ENCODE data around the gene PRR22. TPM values are rescaled to one million over a fixed set of nuclear protein-coding genes. Genes with fewer than 3 reads are reported as not detected.

PRR22 gene
- total RNA-seq, 2 experiments from 2014 or later = 6.1 to 10.5 TPM

DNA sequence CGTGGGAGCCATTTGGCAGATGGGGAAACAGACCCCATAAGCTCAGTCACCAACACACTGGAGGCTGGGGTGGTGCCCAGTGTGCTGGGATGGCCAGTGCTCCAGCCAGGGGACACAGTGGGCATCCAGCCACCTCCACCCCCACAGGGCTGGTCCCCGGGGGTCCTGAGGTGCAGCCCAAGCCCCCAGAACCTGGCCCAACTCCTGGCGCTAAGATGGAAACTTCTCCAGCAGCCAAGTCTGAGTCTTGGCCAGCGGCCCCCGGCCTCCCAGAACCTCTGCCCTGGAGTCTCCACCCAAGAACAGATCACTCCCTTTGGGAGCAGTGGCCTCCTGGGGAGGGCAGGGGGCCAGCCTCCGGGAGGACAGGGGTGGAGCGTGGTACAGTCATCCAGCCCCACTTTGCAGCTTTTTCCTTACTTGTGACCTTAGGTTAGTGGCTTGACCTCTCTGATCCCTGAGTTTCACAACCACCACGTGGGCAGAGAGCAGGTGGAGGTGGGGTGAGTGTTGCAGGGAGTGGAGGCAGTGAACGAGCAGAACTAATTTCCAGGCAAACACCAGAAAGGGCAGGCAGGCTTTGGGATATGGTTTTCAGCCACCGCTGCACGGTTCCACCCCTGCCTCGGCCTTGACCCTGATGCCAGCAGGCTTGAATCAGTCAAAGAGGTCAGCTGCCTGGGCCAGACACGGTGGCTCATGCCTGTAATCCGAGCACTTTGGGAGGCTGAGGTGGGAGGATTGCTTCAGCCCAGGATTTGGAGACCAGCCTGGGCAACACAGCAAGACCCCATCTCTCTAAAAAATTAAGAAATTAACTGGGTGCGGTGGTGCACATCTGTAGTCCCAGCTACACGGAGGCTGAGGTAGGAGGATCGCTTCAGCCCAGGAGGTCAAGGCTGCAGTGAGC is 16.1 kb upstream of the PRR22 start:
- intact Hi-C loops (cut with micrococcal nuclease; ENCODE audit: unreplicated experiment) = no loop called here
- Histone ChIP-seq H3K4me2 (ENCODE audit: low read length) (no peak overlapping the region), H3K4me3 (ENCODE audit: low read depth, low read length, poor library complexity, severe bottlenecking) (no peak overlapping the region), H2AFZ (ENCODE audit: low read length) (no peak overlapping the region), H3K9me3 (ENCODE audit: low read length) (no peaks in the 10 kb centered on the region), H3K4me1 (ENCODE audit: insufficient read depth, low read length, poor library complexity, severe bottlenecking) (peaks cover 15% of the 10 kb centered on the region), H3K36me3 (ENCODE audit: insufficient read depth, low read length) (no peaks in the 10 kb centered on the region), H3K9me2 (ENCODE audit: insufficient read depth, low read length) (no peaks in the 10 kb centered on the region), H4K20me1 (ENCODE audit: insufficient read depth, low read length) (no peaks in the 10 kb centered on the region), H3K79me2 (ENCODE audit: insufficient read depth, low read depth, low read length) (no peaks in the 10 kb centered on the region), H3K27ac (ENCODE audit: low read depth, low read length, poor library complexity, severe bottlenecking) (no peak overlapping the region)
- no TSS peak for BruUV-seq (replicated peaks)
- ChIA-PET POLR2A (interaction anchor here (0.5 kb wide), 1 partner anchor 29 kb away, joined by 3 read pairs; no protein-coding TSS in a partner anchor), CTCF (ENCODE audit: unreplicated experiment) (interaction anchor here (0.6 kb wide), 1 partner anchor 216 kb away, joined by 3 read pairs; no protein-coding TSS in a partner anchor)
- DNase-seq (ENCODE audit: low spot score) = no peak
- TF ChIP-seq, protein P1, sequence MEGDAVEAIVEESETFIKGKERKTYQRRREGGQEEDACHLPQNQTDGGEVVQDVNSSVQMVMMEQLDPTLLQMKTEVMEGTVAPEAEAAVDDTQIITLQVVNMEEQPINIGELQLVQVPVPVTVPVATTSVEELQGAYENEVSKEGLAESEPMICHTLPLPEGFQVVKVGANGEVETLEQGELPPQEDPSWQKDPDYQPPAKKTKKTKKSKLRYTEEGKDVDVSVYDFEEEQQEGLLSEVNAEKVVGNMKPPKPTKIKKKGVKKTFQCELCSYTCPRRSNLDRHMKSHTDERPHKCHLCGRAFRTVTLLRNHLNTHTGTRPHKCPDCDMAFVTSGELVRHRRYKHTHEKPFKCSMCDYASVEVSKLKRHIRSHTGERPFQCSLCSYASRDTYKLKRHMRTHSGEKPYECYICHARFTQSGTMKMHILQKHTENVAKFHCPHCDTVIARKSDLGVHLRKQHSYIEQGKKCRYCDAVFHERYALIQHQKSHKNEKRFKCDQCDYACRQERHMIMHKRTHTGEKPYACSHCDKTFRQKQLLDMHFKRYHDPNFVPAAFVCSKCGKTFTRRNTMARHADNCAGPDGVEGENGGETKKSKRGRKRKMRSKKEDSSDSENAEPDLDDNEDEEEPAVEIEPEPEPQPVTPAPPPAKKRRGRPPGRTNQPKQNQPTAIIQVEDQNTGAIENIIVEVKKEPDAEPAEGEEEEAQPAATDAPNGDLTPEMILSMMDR (conservative IDR thresholded peaks at IDR 0.05; ENCODE audit: low read length) = no peak
- TF ChIP-seq EZH2phosphoT487 (IDR thresholded peaks at IDR 0.05; ENCODE audit: borderline replicate concordance, low read depth, low read length) = no peak

DNA sequence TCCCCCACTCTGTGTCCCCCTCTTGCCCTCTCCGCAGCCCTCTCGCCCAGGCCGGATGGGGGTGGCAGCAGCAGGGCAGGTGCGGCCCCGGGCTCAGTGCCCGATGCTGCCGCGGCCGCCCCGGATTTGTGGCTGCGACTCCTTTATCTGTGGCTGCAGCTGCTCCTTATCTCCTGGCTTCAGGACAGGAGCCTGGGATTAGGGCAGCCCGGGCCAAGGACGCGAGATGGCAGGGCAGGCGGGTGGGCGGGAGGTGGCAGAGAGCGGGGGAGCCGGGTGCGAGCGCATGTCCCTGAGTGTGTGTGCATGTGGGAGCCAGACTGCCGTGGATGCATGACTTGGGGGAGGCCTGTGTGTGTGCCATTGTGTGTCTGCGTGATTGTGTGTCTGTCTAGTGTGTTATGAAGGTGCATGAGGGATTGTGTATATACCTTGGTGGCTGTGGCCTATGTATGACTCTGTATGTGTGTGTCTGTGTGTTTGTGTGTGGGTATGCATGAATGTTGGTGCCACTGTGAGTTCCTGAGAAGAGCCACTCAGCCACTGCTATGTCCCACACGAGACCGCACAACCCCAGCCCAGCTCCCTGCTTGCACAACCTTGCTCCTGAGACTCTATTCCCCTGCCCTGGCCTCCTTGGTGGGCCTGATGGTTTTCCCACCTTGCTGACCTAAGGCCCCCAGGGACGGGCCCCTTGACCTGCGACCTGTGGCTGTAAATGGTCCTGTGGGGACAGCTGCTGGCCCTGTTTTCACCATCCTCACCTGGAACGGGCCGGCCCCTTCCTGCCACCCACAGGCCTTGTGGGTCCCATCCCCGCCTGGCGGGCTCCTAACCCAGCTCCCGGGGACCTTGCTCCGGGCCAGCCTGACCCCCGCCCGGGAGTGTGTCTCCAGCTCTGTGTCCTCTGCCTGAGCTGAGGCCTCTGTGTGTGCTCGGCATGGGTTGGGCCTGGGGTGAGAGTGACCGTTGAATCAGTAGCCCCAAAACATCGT is 15.0 kb upstream of the PRR22 start:
- ChIA-PET CTCF (ENCODE audit: unreplicated experiment) (interaction anchor here (0.6 to 0.7 kb wide), 2 partner anchors 81 to 189 kb away, joined by 3 to 17 read pairs; no protein-coding TSS in a partner anchor), POLR2A (interaction anchor here (0.5 kb wide), 1 partner anchor 28 kb away, joined by 3 read pairs; no protein-coding TSS in a partner anchor)
- no peaks in the 10 kb centered on the region for H3K79me2 ChIP-seq (ENCODE audit: insufficient read depth, low read depth, low read length)
- TF ChIP-seq, protein P1 (conservative IDR thresholded peaks at IDR 0.05; ENCODE audit: low read length) = no peak
- TF ChIP-seq EZH2phosphoT487 (IDR thresholded peaks at IDR 0.05; ENCODE audit: borderline replicate concordance, low read depth, low read length) = no peak
- no peak for DNase-seq (ENCODE audit: low spot score)
- H3K9me3 ChIP-seq (ENCODE audit: low read length) = no peaks in the 10 kb centered on the region
- no peaks in the 10 kb centered on the region for H3K36me3 ChIP-seq (ENCODE audit: insufficient read depth, low read length)
- no peak overlapping the region for H3K4me3 ChIP-seq (ENCODE audit: low read depth, low read length, poor library complexity, severe bottlenecking)
- no peaks in the 10 kb centered on the region for H4K20me1 ChIP-seq (ENCODE audit: insufficient read depth, low read length)
- no peak overlapping the region for H2AFZ ChIP-seq (ENCODE audit: low read length)
- H3K4me1 ChIP-seq (ENCODE audit: insufficient read depth, low read length, poor library complexity, severe bottlenecking) = peaks cover 10% of the 10 kb centered on the region
- no peak overlapping the region for H3K4me2 ChIP-seq (ENCODE audit: low read length)
- H3K9me2 ChIP-seq (ENCODE audit: insufficient read depth, low read length) = no peaks in the 10 kb centered on the region
- intact Hi-C loops (cut with micrococcal nuclease; ENCODE audit: unreplicated experiment) = loop anchor here (10.0 kb wide), 1 partner anchor 175 kb away; the partner anchor contains the start of genes SAFB and SAFB2
- BruUV-seq (replicated peaks) = no TSS peak
- no peak overlapping the region for H3K27ac ChIP-seq (ENCODE audit: low read depth, low read length, poor library complexity, severe bottlenecking)
